Measurements from ENCODE around the gene ATRNL1. TPM values are rescaled to one million over a fixed set of nuclear protein-coding genes. Genes with fewer than 3 reads are reported as not detected.

Gene ATRNL1
- total RNA-seq, 6 experiments from 2014 or later: 0.08 to 0.23 (median 0.09) TPM; not detected in 3

DNA sequence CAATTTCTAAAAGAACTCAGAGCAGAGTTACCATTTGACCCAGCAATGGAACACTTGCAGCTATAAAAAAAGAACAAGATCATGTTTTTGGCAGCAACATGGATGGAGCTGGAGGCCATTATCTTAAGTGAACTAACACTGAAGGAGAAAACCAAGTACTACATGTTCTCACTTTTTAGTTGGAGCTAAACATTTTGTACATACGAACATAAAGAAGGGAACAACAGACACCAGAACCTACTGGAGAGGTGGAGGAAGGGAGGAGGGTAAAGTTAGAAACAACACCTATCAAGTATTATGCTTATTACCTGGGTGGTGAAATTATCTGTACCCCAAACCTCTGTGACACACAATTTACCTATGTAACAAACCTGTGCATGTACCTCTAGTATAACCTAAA is 329.5 kb downstream of the ATRNL1 start:
- Mint-ChIP-seq H3K9me3 (peaks cover 31% of the 10 kb centered on the region), H3K27me3 (ENCODE audit: insufficient read depth) (no peaks in the 10 kb centered on the region; the same call in none of the 2 replicates), H3K4me3 (no peak overlapping the region), H3K27ac (no peak overlapping the region), H3K36me3 (ENCODE audit: low read depth) (no peaks in the 10 kb centered on the region), H3K4me1 (ENCODE audit: low read depth) (no peaks in the 10 kb centered on the region)
- no peak for DNase-seq
- no peak for TF ChIP-seq CTCF (IDR thresholded peaks at IDR 0.05)

GRCh38 chr10:115427611-115428010 is 334.4 kb downstream of the ATRNL1 start:
- Mint-ChIP-seq H3K4me1 (ENCODE audit: low read depth) (no peaks in the 10 kb centered on the region), H3K9me3 (no peaks in the 10 kb centered on the region; the same call in 1 of the 2 replicates), H3K27me3 (ENCODE audit: insufficient read depth) (no peaks in the 10 kb centered on the region; the same call in 1 of the 2 replicates), H3K4me3 (no peak overlapping the region), H3K36me3 (ENCODE audit: low read depth) (no peaks in the 10 kb centered on the region), H3K27ac (no peak overlapping the region)
- no peak for TF ChIP-seq CTCF (IDR thresholded peaks at IDR 0.05)
- DNase-seq: no peak

- Mint-ChIP-seq H3K27me3 (ENCODE audit: insufficient read depth) (no peaks in the 10 kb centered on the region), H3K4me1 (ENCODE audit: low read depth) (no peaks in the 10 kb centered on the region), H3K4me3 (no peak overlapping the region), H3K9me3 (no peaks in the 10 kb centered on the region), H3K36me3 (ENCODE audit: low read depth) (no peaks in the 10 kb centered on the region), H3K27ac (no peak overlapping the region)
- no peak for DNase-seq
- peak; percentile 61; the same call in 1 of the 2 replicates for TF ChIP-seq CTCF (IDR thresholded peaks at IDR 0.05)
Measured at GRCh38 chr10:115432188-115432819, 339.1 kb downstream of the ATRNL1 start.

GRCh38 chr10:115436999-115437398 is 343.8 kb downstream of the ATRNL1 start:
- no peak for TF ChIP-seq CTCF (IDR thresholded peaks at IDR 0.05)
- no peaks in the 10 kb centered on the region for H3K36me3 Mint-ChIP-seq (ENCODE audit: low read depth)
- no peak for DNase-seq
- no peak overlapping the region for H3K27ac Mint-ChIP-seq
- no peak overlapping the region for H3K4me3 Mint-ChIP-seq
- no peaks in the 10 kb centered on the region for H3K27me3 Mint-ChIP-seq (ENCODE audit: insufficient read depth)
- no peaks in the 10 kb centered on the region for H3K9me3 Mint-ChIP-seq
- H3K4me1 Mint-ChIP-seq (ENCODE audit: low read depth): no peaks in the 10 kb centered on the region

DNA sequence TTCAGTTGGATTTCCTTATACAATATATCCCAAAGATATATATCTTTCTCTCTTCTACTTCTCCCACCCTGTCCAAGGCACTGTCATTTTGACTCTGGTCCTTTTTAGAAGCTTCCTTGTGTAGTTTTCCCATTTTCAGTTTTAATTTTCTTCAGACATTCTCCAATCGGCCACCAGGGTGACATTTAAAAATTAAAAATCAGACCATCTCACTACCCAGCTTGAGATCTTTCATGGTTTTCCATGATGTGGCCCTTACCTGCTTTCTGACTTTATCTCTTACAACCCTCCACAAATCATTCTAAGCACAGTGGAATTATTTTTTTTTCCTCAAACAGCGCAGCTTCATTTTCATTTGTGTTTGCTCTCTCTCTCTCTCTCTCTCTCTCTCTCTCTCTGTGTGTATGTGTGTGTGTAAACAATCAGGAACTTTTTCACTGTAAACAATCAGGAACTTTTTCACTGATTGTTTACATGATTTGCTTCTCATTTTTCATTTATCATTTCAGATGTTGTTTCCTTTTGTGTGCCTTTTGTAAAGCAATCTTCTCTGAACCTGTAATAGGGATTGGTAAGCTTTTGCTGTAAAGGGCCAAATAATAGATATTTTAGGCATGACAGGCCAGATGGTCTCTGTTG is 348.9 kb downstream of the ATRNL1 start:
- H3K9me3 Mint-ChIP-seq: peaks cover 4% of the 10 kb centered on the region; the same call in 1 of the 2 replicates
- no peaks in the 10 kb centered on the region for H3K4me1 Mint-ChIP-seq (ENCODE audit: low read depth)
- TF ChIP-seq CTCF (IDR thresholded peaks at IDR 0.05): no peak; the same call in 1 of the 2 replicates
- no peaks in the 10 kb centered on the region for H3K36me3 Mint-ChIP-seq (ENCODE audit: low read depth)
- no peak overlapping the region for H3K4me3 Mint-ChIP-seq
- no peak for DNase-seq
- H3K27ac Mint-ChIP-seq: no peak overlapping the region
- H3K27me3 Mint-ChIP-seq (ENCODE audit: insufficient read depth): no peaks in the 10 kb centered on the region

Measured in HFFc6 (cell line).